IPS-NIHi7 (cell line): Measurements from ENCODE around the gene MGA.

Experiments used
- DNase-seq: peaks from one replicate; pipeline ENCODE4 v3.0.0; 2012; ENCODE audit warnings: mixed read lengths; ENCODE audit errors: extremely low spot score

Gene MGA

DNA sequence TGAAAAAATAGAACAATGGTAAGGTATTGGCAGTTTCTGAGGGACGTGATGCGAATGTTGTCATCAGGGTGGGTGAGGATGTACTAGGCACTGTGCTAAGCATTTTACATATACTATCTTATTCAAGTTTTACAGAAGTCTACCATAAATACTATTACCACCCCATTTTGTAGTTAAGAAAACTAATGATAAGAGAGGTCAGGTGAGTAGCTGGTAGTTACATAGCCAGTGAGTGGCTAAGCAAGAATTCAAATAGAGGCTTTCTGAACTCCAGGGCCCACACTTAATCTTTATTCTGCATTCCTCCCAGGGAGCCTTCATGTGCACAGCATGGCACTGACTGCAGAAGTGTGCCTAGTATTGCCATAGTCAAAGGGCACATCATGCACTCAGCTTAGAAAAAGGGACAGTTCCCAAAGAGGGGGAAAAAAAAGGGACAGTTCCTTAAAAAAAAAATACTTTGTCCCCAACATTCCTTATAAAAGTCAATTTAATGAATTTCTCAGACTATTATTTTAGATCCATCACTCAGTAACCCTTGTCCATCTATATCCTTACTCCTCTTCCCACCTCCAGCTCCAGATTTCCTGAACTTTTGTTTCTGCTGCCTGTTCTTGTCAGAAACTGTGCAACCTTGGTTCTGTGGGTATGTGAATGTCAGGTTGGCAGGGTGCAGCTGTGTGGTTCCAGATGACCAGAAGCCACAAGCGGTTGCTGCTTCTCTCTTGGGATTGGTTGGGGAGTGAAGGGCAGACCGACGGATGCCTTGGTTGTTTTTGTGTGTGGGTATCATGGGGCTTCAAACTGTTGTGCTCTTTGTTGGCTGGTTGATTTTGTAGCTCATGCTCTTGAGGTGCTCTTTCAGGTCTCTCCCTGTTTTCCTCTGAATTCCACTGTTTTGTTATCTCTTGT is 122.4 kb downstream of the MGA start:
- no peak for DNase-seq

DNA sequence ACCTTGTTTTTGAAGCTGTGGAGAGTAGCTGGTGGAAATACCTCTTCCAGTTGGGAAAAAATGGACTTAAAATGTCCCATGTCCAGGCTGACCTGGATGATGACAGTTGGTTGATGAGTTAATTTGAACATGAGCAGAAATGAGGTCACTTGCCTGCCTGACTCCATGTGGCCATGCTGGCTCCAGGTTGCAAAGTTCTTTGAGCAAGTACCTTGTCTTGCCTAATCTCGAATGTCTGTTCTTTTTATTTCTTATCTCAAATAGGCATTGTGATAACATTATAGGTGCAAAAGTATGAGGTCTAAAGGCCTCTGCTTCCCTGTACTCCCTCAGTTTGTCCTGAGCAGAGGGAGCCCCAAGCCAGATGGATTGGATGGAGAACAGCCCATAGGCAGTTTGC is 123.1 kb downstream of the MGA start:
- DNase-seq, result no peak

DNA sequence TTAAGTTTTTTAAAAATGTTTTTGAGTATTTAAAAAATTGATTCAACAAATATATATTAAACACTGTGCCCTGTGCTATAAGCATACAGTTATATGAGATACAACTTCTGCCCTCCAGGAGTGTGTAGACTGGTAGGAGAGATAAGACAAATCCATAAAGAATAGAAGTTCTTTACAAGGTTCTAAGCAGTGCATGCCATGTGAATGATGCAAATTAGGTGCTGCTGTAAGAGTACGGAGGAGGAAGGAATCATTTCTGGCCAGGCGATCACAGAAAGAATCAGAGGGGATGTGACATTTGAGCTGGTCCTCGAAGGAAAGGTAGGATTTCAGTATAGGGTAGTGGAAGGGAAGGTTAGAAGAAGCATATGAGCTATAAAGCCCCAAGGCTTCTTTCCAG is 128.1 kb downstream of the MGA start:
- no peak for DNase-seq

DNA sequence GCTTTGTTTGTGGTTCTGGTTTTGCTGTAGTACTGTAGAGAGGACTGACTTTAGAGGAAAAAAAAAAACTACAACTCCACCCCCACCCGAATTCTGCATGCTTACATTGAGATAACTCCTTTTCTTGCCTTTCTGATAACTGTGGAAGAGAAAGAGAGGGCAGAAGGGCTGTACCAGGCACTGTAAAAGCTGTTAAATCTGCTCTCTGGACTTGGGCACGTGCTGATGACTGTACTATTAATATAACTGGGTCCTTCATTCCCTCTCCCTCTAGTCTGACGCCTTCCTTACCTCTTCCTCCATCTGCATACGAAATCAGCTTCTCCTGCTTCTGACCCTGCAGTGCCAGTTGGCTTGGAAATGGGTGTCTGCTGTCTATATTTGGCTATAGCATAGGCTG is 129.0 kb downstream of the MGA start:
- DNase-seq, result no peak

DNA sequence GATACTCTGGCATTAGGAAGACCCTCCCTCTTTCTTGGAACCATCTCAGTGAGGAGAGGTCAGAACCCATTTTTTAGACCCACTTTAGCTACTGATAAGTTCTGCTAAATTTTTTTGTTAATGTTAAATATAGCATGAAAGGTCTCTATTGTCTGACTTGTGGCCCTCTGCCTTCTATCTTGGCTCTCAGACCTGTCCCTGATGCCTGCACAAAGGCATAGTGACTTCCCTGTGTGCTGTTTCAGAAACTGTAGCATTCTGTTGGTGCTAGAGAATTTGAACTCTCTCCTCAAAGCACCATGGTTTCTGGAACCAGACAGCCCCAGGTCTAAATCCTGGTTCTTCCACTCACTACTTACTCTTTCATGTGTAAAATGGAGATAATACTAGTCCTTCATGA is 129.5 kb downstream of the MGA start:
- no peak for DNase-seq

DNA sequence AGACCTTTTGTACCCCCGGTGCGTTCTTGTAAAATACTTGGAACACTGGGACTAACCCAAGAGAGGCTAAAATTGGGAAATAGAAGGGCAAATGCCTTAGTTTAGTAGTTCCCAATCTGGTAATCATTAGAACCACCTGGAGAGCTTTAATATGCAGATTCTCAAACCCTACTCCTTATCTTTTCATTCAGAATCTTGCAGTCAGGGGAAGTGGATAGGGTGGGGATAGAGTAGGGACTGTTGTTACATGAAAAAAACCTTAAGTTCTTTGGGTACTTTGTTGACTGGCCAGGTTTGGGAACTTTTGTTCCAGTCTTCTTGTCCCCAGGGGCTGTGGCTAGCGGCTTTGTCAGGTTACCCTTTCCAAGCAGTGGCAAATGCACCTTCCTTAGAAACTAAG is 130.0 kb downstream of the MGA start:
- no peak for DNase-seq

DNA sequence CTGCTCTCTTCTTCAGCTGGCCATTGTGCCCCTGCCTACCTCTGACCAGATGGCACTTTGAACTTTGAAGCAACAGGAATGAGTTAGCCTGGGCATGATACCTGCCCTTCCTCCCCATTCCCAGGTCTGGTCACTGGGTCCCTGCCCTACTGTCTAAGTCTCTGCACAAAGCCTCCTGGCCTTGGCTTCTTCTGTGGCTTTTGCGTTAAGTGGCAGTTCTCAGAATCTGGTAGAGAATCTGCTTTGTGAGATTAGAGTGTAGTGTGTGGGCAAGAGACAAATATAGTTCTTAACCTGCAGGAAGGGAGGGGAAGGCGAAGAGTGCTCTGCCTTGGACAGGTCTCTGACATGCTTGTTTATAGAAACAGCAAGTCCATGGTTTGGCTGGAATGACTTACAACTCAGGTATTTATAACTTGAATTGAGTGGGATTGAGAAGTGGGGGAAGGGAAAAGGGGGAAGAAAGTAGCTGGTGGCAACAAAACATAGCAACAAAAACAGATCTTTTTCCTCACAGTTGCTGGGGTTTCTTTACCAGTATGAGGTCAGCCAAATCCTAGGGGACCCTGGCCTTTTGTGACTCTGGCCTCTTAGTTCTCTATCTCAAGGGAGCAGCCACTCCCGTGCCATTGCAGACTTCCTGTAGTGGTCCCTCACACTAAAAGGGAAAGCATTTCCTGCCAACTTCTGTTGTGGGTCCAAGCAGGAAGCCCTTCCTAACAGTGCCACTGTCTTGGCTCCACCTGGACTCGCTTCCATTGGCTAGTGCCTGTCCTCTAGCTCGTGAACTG is 130.7 kb downstream of the MGA start:
- no peak for DNase-seq

DNA sequence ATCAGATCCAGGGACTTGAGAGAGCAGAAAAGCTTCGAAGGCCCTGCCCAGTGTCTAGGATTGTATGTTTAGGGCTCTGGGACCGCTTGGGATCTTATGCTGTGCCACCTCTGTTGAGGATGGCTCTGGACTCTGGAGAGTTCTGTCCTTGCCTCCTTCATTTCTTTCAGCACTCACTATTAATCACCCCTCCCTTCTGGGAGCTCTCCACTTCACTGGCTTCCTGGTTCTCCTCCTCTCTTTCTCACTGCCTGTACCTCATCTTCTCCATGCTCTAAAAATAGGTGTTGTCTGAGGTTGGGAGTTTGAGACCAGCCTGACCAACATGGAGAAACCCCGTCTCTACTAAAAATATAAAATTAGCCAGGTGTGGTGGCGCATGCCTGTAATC is 131.3 kb downstream of the MGA start:
- DNase-seq, result no peak

DNA sequence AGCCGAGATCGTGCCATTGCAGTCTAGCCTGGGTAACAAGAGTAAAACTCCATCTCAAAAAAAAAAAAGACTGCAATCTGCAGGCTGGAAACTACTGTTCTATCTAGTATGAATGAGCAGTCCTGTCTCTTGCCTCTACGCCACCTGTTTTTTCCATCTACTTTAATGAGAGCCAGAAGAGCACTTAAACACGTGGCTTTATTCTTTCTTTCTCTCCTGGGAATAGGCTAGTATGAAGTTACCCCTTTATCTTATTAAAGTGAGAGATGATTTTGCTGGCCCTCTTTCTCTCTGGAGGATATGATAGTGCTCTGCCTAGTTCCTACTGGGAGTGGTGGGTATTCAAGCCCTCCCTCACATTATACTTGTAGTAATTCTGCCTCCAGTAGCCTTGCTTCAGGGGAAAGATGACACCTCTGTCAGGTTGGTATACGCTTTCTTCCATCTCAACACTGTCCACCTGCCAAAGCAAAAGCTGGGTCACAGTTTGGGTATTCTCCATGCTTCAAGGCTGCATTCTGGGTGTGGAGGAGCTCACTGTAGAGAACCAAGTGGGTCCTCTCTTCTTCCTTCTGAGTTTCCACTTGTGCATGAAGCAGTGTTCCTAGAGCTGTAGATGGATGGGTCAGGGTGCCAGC is 131.9 kb downstream of the MGA start:
- DNase-seq, result no peak

DNA sequence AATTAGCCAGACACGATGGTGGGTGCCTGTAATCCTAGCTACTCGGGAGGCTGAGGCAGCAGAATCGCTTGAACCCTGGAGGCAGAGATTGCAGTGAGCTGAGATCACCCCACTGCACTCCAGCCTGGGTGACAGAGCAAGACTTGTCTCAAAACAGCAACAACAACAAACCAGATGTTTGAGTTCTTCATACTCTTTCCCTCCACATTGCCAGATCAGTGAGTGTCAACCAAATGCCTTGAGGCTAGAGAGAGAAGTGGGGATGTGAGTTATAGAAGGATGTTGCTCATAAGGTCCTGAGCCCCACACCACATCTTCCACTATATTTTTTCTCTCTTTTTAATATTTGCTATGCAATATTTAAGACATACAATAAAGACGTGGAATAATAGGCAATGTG is 133.9 kb downstream of the MGA start:
- DNase-seq, result no peak

DNA sequence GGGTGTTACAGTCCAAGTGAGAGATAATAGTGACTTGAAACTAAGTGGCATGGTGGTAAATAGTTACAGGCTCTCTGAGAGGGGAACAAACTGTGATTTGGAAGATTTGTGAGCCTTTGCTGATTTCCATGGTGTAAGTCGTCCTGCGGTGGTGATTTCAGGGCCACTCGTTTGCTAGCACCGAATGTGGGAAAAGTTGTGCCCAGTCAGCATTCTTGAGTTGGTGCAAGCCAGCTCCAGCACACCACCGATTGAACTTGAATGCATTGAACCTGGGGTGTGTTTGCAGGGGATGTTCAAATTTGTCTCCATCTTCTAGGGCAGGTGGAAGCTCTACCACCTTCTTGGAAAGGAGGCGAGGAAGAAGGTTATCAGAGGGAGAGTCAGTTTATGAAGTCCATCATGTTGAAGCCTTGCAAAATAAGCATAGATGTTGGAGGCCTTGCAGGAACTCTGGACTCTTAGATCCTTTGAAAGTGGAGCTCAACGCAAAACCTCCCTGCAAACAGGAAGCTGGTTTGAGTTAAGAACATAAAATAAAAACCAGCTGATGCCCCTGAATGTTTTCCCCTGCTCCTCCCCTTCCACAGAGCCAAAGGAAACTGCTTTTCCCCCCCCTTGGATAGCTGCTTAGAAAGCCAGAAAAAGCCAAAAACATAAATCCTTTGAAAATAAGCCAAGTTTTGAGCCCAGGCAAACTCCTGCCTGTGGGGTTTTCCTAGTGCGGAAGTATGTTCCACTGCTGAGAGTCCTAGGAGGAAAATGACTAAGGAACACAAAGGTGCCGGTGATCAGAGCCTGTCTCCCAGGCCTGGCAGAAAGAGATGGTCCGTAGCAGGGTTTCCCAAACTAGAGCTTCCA is 136.0 kb downstream of the MGA start:
- no peak for DNase-seq

DNA sequence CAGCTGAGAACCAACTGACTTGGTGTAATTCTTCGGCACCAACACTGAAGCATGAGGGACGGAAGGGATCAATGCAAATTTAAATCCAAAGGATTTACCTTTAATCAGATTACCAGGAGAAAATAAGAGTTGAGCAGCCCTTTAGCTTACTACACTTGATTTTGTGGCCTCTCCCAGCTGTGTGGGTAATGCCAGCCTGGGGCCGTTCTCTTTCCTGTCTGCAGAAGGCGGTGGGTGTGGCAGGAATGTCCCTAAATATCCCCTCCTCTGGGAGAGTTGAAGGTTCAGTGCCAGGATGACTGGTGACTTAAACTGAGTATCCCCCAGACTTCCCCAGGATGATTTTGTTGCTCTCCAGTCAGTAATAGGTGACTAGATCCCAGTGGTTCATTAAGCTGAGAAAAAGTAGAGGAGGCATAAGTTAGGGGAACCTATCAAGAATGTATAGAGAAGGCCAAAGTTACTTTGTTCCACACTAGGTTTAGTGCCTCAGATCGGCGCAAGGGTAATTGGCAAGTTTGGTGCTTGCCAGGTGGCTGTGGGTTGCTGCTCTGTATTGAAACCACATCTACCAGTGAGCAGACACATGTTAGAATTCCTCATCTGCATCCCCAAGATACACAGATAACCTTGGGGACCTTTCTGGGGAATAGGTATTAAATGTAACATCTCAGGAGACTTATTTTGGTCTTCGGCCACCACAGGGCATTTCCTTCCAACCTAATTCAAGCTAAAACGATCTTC is 137.2 kb downstream of the MGA start:
- no peak for DNase-seq

DNA sequence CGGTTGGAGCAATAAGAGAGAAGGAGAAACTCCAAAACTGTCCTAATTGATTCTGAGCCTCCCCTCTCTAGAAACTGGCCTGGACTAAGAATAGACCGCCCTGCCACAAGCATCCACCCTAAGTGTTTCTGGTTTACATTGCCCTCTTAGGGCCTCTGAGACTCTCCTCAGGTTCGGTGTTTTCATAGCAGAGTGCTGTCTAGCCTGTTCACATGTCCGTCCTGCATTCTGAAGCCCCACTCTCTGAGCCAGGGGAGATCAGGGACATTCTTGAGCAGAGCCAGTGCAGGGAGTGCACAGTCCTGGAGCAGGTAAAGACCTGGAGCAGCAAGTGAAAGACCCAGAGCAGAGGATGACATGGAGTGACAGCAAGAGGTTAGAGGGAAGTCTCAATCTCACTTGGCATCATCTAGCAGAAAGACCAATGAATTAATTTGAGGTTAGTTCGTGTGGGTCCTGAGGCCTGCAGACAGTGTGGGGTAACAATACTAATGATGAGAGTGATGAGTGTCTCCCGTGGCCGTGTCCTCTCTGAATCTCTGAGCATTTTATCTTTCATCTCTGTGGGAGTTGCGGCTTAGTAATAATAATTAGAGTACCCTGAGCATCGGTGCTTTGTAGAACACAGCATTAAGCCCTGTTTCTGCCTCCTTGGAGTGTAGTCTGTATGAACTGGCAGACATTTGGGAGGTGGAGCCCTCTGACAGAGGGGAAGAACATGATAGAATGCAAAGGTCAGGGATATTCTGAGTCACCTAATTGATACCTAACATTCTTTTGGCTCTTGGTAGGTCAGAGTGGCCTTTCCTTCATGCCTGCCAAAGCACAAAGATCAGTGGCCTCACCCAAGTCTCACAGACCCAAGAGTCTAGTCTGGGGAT is 138.6 kb downstream of the MGA start:
- no peak for DNase-seq

DNA sequence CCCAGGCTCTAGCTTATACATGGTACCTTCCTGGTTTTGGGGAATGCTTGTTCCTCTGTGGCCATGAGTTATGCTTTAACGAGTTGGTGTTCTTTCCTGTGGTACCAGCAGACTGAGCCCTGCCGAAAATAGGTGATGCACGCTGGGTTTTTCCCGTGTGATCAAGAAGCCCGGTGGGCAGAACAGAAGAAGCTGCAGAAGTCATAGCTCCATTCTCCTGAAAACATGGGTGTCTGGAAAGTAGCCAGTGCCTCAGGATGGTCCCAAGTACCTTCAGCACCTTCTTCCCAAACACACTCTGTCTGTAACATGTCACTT is 139.2 kb downstream of the MGA start:
- DNase-seq, result no peak

DNA sequence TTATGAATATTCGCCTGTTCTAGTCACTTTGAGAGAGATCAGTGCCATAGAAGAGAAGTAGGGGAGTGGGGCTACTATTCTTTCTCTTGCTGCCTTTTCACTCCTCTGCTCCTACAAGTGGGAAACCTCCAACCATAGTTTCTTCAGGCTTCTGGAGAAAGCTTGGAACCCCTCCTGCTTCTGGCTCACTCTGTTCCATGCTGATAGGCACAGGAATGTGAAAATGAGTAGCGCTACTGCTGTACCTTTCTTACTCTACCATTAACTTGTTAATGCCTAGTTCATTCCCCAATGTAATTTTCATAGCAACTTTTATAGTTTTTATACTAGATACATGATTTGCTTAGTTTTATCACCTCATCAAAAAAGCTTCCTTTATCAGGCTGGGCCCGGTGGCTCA is 141.0 kb downstream of the MGA start:
- DNase-seq, result no peak

DNA sequence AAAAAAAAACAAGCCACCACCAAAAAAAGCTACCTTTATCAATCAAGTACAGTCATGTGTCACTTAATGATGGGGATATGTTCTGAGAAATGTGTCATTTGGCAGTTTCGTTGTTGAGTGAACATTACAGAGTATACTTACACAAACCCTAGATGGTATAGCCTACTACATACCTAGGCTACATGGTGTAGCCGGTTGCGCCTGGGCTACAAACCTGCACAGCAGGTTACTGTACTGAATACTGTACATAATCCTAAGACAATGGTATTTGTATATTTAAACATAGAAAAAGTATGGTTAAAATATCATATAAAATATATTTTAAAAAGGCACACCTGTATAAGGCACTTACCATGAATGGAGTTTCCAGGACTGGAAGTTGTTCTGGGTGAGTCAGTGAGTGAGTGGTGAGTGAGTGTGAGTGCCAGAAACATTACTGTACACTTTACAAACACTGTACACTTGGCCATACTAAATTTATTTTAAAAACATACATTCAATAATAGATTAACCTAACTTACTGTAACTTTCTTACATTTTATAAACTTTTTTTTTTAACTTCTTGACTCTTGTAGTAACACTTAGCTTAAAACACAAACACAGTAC is 141.7 kb downstream of the MGA start:
- no peak for DNase-seq

DNA sequence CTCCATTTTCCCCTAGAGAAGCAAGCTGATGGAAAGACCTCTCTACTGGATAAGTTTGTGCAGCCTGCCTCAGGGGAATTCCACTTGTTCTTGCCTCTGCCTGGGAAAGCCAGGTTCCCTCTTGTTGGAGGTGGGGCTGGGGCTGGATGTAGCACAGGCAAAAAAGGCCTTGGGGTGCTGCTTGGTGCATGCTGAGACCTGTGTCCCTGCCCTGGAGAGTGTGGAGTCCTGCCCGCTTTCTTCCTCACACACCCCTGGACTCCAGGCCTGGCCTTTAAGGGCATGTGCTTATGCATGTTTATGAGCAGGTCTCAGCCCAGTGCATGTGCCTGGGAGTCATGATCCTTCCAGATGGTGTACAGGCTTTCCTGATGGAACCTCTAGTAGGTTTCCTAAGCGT is 144.2 kb downstream of the MGA start:
- DNase-seq, result no peak

DNA sequence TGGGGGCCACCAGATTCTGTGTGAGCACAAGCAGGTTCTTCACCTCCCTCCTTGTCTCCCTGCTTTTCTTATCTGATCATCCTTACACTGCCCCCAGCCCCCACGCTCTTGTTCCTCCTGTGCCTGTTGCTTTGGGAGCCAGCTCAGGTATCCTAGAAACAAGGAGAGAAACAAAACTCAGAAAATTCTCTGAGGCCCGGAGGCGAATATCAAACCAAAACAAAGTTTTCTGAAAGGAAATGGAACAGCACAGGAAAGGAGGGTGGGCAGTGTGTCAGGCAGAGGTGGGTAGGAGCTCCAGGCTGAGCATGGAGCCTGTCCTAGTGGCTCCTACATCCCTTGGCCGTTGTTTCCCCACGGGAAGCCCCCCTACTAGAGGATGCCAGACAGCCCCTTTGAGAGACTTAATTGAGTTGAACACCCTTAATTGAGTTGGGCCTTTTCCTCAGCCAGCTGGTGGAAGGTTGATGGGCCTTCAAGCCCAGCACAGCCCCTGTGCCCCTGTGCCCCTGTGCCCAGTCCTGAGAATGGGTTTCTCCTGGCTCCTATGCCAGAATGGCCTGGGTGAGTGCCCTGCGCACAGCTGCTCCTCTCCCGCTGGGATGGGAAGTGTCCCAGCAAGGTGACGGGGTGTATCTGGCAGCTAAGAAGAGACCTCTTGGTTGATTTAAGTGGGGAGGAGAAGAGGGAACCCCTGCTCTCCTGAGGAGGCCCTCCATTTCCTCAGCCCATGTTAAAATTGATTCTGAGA is 144.9 kb downstream of the MGA start:
- DNase-seq, result no peak

DNA sequence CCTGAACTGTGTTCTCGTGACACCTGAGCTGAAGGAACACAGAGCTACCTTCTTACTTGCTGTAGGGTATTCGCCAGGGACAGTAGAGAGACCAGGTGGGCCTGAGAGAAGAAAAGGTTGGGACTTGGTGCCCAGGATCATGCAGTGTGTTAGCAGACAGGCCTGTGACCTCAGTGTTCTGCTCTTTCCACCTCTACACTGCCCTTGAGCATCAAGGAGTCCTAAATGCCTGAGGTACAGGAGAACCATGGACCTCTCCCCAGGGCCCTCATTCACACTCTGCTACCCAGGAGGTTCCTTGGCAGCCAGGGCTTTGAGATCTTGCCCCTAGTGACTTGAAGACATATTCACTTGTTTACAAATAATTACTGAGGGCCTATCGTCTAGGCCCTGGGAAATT is 145.5 kb downstream of the MGA start:
- DNase-seq, result no peak
